GM21717 (cell line): ENCODE results near the gene ZNF668.
"Not testable (repeated sequence)": the region's sequence is repeated elsewhere in the genome, so short reads cannot be mapped to it uniquely, and the experiment has no call there.

Experiments used
- ATAC-seq: cut with Tn5 transposase; IDR thresholded peaks from one replicate; pipeline ENCODE4 v1.9.1; 2021; ENCODE audit warnings: mild to moderate bottlenecking, moderate library complexity; ENCODE audit not compliant: unreplicated experiment

The ZNF668 gene

GRCh38 chr16:31100876-31101641 is 27.0 kb upstream of the ZNF668 start:
- ATAC-seq: not testable (repeated sequence)

- no peak for ATAC-seq
Observed at GRCh38 chr16:31099860-31100638, 26.0 kb upstream of the ZNF668 start.

- peak; percentile 78 for ATAC-seq
Observed at GRCh38 chr16:31094424-31095120, 20.5 kb upstream of the ZNF668 start, which contains the start of gene VKORC1. Gene VKORC1 (minus strand): TSS chr16:31094797. CDS start chr16:31094729, 68 bp downstream.

- ATAC-seq: no peak
Observed at GRCh38 chr16:31094088-31094423, 20.0 kb upstream of the ZNF668 start.

- no peak for ATAC-seq
Observed at GRCh38 chr16:31093132-31093703, 19.2 kb upstream of the ZNF668 start.

GRCh38 chr16:31092330-31092729 is 18.3 kb upstream of the ZNF668 start:
- ATAC-seq: no peak

GRCh38 chr16:31090540-31090939 is 16.5 kb upstream of the ZNF668 start:
- no peak for ATAC-seq

GRCh38 chr16:31089199-31089598 is 15.2 kb upstream of the ZNF668 start:
- no peak for ATAC-seq

- no peak for ATAC-seq
Observed at GRCh38 chr16:31088459-31089183, 14.6 kb upstream of the ZNF668 start, which contains the start of gene PRSS53. Gene PRSS53 (minus strand): TSS chr16:31088943. CDS start chr16:31088809, 134 bp downstream.

- ATAC-seq: no peak
Observed at GRCh38 chr16:31087971-31088370, 13.9 kb upstream of the ZNF668 start.

GRCh38 chr16:31087481-31087880 is 13.4 kb upstream of the ZNF668 start:
- ATAC-seq: no peak

- ATAC-seq: no peak
Observed at GRCh38 chr16:31086629-31086906, 12.5 kb upstream of the ZNF668 start.

GRCh38 chr16:31085873-31086628 is 12.0 kb upstream of the ZNF668 start:
- no peak for ATAC-seq

GRCh38 chr16:31085411-31085810 is 11.4 kb upstream of the ZNF668 start:
- ATAC-seq: no peak

- no peak for ATAC-seq
Observed at GRCh38 chr16:31084584-31085302, 10.7 kb upstream of the ZNF668 start.

GRCh38 chr16:31083981-31084380 is 9.9 kb upstream of the ZNF668 start:
- no peak for ATAC-seq

GRCh38 chr16:31083556-31083955 is 9.5 kb upstream of the ZNF668 start:
- no peak for ATAC-seq

GRCh38 chr16:31083081-31083480 is 9.0 kb upstream of the ZNF668 start:
- no peak for ATAC-seq

- ATAC-seq: no peak
Observed at GRCh38 chr16:31082368-31083045, 8.5 kb upstream of the ZNF668 start.
